Measurements from ENCODE around the gene KCNK17. TPM values are rescaled to one million over a fixed set of nuclear protein-coding genes. Genes with fewer than 3 reads are reported as not detected.

Gene KCNK17
- total RNA-seq (1 to 10 TPM in 2 of 4 donors, not detected in 2; 1.1 to 1.4 TPM), polyA plus RNA-seq (under 1 TPM in 1 of 3 donors, not detected in 2; 0.17 TPM)

DNA sequence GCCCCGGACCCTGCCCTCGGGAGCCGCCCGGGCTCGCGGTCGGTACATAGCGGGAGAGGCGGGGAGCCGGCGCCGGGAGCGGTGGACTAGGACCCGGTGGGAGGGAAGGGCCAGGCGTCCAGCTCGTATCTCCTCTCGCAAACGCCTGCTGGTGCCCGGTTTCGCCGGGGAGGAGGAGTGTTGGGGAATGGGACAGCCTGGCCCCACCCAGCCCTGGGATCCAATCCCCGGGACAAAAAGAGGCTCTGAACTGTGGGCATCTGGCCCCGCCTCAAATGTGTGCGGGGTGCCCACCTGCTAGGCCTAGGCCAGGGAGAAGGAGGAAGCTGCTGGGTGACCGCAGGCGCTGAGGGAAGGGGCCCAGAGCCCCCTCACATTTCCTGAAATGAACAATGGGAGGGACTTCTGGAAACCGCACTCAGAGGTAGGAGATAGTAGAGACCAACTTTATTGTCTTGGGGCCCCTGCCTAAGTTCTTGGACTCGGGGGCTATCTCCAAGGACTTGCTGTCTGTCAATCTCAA lies at the start of gene KCNK17:
Gene KCNK17 (minus strand): TSS at position 147 of the 523 bp plus-strand sequence. CDS start 99 bp downstream, at position 48.
- H3K4me3 ChIP-seq, result peak within 1 kb of the TSS in 3 of 4 donors; percentile 16 to 30 (median 28)
- no peak for DNase-seq
- no peaks in the 10 kb centered on the region for H3K36me3 ChIP-seq
- 11 to 13% methylated on average over 28 of the region's 28 CpGs for WGBS, 2 donors
- no peak within 1 kb of the TSS for H3K27ac ChIP-seq
- H3K27me3 ChIP-seq, result peaks cover 21 to 57% (median 37%) of the 10 kb centered on the region in 3 donors
- H3K4me1 ChIP-seq, result peaks cover 0 to 19% (median 15%) of the 10 kb centered on the region in 4 donors
- TF ChIP-seq POLR2A (IDR thresholded peaks at IDR 0.05) (no peak), POLR2AphosphoS5 (IDR thresholded peaks at IDR 0.05) (no peak)
- intact Hi-C loops (cut with DNase I), result loop anchor here (5.0 kb wide), 1 partner anchor 442 kb away; no protein-coding TSS in a partner anchor
- no peaks in the 10 kb centered on the region for H3K9me3 ChIP-seq

DNA sequence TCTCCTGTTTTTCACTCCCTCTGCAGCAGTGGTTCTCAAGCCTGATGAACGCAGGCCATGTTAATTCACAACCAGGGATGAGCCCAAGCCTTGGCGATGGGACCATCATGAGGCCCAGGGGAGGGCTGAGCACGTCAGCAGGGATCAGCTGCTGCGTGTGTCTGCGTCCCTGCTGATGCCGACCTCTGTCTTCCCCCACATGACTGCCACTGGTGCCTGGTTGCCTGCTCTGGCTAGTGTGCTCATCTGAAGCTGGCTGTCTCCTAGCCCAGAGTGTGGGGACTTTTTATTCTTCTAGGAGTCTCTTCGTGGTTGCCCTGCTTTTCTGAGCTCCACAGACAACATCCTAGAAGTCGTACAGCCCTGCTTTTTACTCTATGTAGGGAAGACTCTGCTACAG lies 49.1 kb upstream of the KCNK17 start:
- H3K4me1 ChIP-seq, result peaks cover 0 to 2% (median 0%) of the 10 kb centered on the region in 4 donors
- H3K4me3 ChIP-seq, result no peak overlapping the region
- H3K27me3 ChIP-seq, result no peaks in the 10 kb centered on the region
- TF ChIP-seq POLR2A (IDR thresholded peaks at IDR 0.05), result no peak
- TF ChIP-seq POLR2AphosphoS5 (IDR thresholded peaks at IDR 0.05), result no peak
- no peak for TF ChIP-seq CTCF (IDR thresholded peaks at IDR 0.05)
- TF ChIP-seq EP300 (IDR thresholded peaks at IDR 0.05), result no peak
- WGBS, 2 donors, result 89 to 91% methylated on average over 8 of the region's 8 CpGs
- H3K27ac ChIP-seq, result no peak overlapping the region
- no peak for DNase-seq
- no peaks in the 10 kb centered on the region for H3K9me3 ChIP-seq
- intact Hi-C loops (cut with DNase I), result loop anchor here (5.0 kb wide), 2 partner anchors 529 to 944 kb away; no protein-coding TSS in a partner anchor
- no peaks in the 10 kb centered on the region for H3K36me3 ChIP-seq

DNA sequence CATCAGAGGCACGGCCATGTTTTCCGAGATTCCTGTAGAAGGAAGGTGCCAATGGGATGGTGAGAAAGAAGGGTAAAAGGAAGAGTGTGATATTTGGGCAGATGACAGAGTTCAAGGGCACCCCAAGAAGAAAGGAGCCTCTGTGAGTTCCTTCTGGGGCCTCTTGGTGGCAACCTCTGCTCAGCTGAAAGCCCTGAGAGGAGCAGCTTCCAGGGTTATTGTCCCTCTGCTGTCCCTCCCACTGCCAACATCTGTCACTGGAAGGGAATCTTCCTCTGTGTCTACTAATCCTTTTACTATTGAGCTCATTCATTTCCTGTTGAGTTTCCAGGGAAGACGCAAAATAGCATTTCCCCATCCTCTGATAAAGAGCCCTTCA lies 48.3 kb upstream of the KCNK17 start:
- DNase-seq, result no peak
- H3K9me3 ChIP-seq, result no peaks in the 10 kb centered on the region
- peak overlapping the region in 1 of 4 donors; percentile 14 for H3K27ac ChIP-seq
- no peaks in the 10 kb centered on the region for H3K36me3 ChIP-seq
- TF ChIP-seq EP300 (IDR thresholded peaks at IDR 0.05) (no peak), CTCF (IDR thresholded peaks at IDR 0.05) (no peak), POLR2A (IDR thresholded peaks at IDR 0.05) (no peak), POLR2AphosphoS5 (IDR thresholded peaks at IDR 0.05) (no peak)
- 48 to 50% methylated on average over 3 of the region's 3 CpGs for WGBS, 2 donors
- H3K27me3 ChIP-seq, result no peaks in the 10 kb centered on the region
- peaks cover 0 to 5% (median 0%) of the 10 kb centered on the region in 4 donors for H3K4me1 ChIP-seq
- H3K4me3 ChIP-seq, result no peak overlapping the region
- intact Hi-C loops (cut with DNase I), result loop anchor here (5.0 kb wide), 2 partner anchors 530 to 945 kb away; no protein-coding TSS in a partner anchor

DNA sequence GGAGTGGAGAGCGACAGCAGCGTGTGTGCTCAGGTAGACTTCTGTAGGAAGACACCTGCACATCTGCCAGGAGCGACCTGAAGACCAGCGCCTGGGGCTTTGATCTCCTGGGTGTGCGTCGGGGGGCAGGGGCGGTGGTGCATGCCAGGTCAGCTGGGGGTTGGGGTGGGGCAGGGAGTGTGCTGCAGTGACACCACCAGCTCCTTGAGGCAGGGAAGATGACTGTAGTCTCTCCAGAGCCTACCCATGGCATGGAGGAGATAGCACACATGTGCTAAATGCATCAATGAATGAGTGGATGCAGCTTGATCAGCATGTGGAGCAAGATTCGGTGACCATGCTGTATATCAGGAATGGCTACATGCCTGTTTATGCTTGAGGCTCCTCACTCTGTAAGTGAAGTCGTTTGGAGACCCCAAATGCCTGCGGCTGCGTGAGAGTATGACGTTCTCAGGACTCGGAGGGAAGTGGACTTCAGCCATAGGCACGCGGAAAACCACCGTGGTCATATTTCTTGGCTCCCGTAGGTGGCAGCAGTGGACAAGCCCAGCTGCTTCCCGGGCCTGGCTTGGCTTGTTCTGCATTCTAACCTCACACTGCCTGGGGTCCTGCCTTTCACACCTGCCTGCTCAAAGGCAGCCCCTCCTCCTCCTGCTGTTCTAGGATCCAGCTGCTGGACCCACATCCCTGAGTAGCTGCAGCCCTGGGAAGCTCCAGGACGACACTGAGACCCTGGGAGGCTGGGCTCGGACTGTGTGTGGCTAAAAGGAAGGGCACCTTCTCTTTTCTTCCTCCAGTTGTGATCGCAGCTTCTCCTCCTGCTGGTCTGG lies 47.7 kb upstream of the KCNK17 start:
- Histone ChIP-seq H3K4me1 (peaks cover 0 to 5% (median 0%) of the 10 kb centered on the region in 4 donors), H3K36me3 (no peaks in the 10 kb centered on the region), H3K27ac (peak overlapping the region in 1 of 4 donors; percentile 14), H3K27me3 (no peaks in the 10 kb centered on the region), H3K9me3 (no peaks in the 10 kb centered on the region), H3K4me3 (no peak overlapping the region)
- TF ChIP-seq CTCF (IDR thresholded peaks at IDR 0.05) (peak; percentile 54 to 93 (median 58)), POLR2A (IDR thresholded peaks at IDR 0.05) (no peak)
- DNase-seq, result peak; percentile 81
- intact Hi-C loops (cut with DNase I), result loop anchor here (5.0 kb wide), 2 partner anchors 530 to 945 kb away; no protein-coding TSS in a partner anchor
- WGBS, 2 donors, result 35 to 39% methylated on average over 21 of the region's 21 CpGs

DNA sequence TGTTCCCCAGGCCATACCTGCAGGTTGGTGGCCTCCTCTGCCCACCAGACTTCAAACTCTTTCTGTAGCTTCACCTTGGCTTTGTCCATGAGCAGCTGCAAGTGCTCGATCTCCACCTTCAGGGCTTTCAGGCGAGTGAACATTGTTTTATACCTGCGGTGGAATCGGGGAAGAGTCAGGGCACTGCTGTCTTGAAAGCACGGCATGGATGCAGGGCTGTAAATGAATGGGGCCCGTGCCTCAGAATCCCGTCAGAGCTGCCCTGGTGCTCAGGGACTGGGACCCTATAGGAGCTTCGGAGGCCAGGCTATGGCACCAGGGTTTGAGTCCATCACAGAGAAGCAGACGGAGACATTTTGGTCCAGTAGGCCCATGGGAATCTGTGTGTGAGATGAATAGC lies 46.2 kb upstream of the KCNK17 start:
- Histone ChIP-seq H3K9me3 (no peaks in the 10 kb centered on the region), H3K27ac (no peak overlapping the region), H3K4me1 (peaks cover 0 to 5% (median 0%) of the 10 kb centered on the region in 4 donors), H3K36me3 (no peaks in the 10 kb centered on the region), H3K27me3 (no peaks in the 10 kb centered on the region), H3K4me3 (no peak overlapping the region)
- WGBS, 2 donors, result 92 to 93% methylated on average over 9 of the region's 9 CpGs
- intact Hi-C loops (cut with DNase I), result loop anchor here (5.0 kb wide), 2 partner anchors 532 to 947 kb away; no protein-coding TSS in a partner anchor
- TF ChIP-seq POLR2A (IDR thresholded peaks at IDR 0.05) (no peak), EP300 (IDR thresholded peaks at IDR 0.05) (no peak), POLR2AphosphoS5 (IDR thresholded peaks at IDR 0.05) (no peak), CTCF (IDR thresholded peaks at IDR 0.05) (no peak)
- no peak for DNase-seq

Data from sigmoid colon (tissue), 7 donors.